ENCODE measurements around the gene EEA1. TPM values are rescaled to one million over a fixed set of nuclear protein-coding genes. Genes with fewer than 3 reads are reported as not detected.

Gene EEA1
- total RNA-seq, 1 donor from 2014 or later, result 9.2 TPM

- Histone ChIP-seq H3K4me3 (ENCODE audit: low read depth, low read length) (no peak overlapping the region), H3K27me3 (ENCODE audit: control insufficient read depth, insufficient read depth, low read length) (no peaks in the 10 kb centered on the region), H3K36me3 (ENCODE audit: control insufficient read depth, insufficient read depth, low read length) (no peaks in the 10 kb centered on the region)
- TF ChIP-seq, protein P1, sequence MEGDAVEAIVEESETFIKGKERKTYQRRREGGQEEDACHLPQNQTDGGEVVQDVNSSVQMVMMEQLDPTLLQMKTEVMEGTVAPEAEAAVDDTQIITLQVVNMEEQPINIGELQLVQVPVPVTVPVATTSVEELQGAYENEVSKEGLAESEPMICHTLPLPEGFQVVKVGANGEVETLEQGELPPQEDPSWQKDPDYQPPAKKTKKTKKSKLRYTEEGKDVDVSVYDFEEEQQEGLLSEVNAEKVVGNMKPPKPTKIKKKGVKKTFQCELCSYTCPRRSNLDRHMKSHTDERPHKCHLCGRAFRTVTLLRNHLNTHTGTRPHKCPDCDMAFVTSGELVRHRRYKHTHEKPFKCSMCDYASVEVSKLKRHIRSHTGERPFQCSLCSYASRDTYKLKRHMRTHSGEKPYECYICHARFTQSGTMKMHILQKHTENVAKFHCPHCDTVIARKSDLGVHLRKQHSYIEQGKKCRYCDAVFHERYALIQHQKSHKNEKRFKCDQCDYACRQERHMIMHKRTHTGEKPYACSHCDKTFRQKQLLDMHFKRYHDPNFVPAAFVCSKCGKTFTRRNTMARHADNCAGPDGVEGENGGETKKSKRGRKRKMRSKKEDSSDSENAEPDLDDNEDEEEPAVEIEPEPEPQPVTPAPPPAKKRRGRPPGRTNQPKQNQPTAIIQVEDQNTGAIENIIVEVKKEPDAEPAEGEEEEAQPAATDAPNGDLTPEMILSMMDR (IDR thresholded peaks at IDR 0.05; ENCODE audit: insufficient read depth, low read length, poor library complexity, severe bottlenecking), result no peak
- no peak for DNase-seq (ENCODE audit: low read depth)
Measured at GRCh38 chr12:92861381-92861780, 67.7 kb downstream of the EEA1 start.

DNA sequence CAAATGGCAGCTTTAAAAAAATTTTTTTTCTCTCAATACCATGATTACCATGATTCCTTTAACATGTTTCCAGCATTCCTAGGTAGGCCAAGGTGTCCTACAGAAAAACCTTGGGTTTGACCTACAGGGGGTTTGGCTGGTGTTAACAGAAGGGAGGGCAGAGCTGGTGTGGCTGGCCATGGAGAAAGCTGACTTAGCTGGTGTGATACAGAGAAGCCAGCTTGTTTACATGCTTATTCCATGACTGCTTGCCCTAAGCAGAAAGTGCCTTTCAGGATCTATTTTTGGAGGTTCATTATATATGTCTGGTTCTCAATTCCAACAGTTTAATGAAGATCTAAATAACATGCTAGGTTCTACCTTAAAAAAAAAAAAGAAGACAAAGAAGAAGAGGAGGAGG is 68.6 kb downstream of the EEA1 start:
- no peaks in the 10 kb centered on the region for H3K36me3 ChIP-seq (ENCODE audit: control insufficient read depth, insufficient read depth, low read length)

GRCh38 chr12:92859650-92860386 is 69.3 kb downstream of the EEA1 start:
- no peak overlapping the region for H3K4me3 ChIP-seq (ENCODE audit: low read depth, low read length)
- TF ChIP-seq, protein P1 (IDR thresholded peaks at IDR 0.05; ENCODE audit: insufficient read depth, low read length, poor library complexity, severe bottlenecking), result no peak
- no peaks in the 10 kb centered on the region for H3K27me3 ChIP-seq (ENCODE audit: control insufficient read depth, insufficient read depth, low read length)
- H3K36me3 ChIP-seq (ENCODE audit: control insufficient read depth, insufficient read depth, low read length), result no peaks in the 10 kb centered on the region
- no peak for DNase-seq (ENCODE audit: low read depth)

More for the DNA sequence above, 68.6 kb downstream of the EEA1 start:
- DNase-seq (ENCODE audit: low read depth), result no peak
- TF ChIP-seq, protein P1 (IDR thresholded peaks at IDR 0.05; ENCODE audit: insufficient read depth, low read length, poor library complexity, severe bottlenecking), result no peak
- Histone ChIP-seq H3K4me3 (ENCODE audit: low read depth, low read length) (no peak overlapping the region), H3K27me3 (ENCODE audit: control insufficient read depth, insufficient read depth, low read length) (no peaks in the 10 kb centered on the region)

DNA sequence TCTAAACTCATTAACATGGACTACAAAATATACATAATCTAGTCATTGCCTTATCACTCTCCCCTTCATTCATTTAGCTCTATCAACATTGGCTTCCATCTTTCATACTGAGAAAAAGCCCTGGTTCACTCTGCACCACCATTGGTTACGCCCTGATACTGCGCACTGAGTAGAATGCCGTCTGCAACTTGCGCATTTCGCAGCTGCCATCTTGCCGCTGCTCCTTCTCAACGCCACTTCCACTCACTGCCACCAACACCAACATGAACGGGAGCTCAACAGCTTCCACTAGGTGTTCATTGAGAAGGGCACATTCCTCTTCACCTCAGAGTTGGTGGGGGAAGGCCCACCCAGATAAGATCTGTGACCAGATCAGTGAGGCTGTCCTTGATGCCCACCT is 71.3 kb downstream of the EEA1 start:
- DNase-seq (ENCODE audit: low read depth), result no peak
- H3K27me3 ChIP-seq (ENCODE audit: control insufficient read depth, insufficient read depth, low read length), result no peaks in the 10 kb centered on the region
- H3K36me3 ChIP-seq (ENCODE audit: control insufficient read depth, insufficient read depth, low read length), result no peaks in the 10 kb centered on the region
- TF ChIP-seq, protein P1 (IDR thresholded peaks at IDR 0.05; ENCODE audit: insufficient read depth, low read length, poor library complexity, severe bottlenecking), result no peak
- H3K4me3 ChIP-seq (ENCODE audit: low read depth, low read length), result no peak overlapping the region

GRCh38 chr12:92854344-92854743 is 74.8 kb downstream of the EEA1 start:
- Histone ChIP-seq H3K4me3 (ENCODE audit: low read depth, low read length) (no peak overlapping the region), H3K27me3 (ENCODE audit: control insufficient read depth, insufficient read depth, low read length) (no peaks in the 10 kb centered on the region), H3K36me3 (ENCODE audit: control insufficient read depth, insufficient read depth, low read length) (no peaks in the 10 kb centered on the region)
- DNase-seq (ENCODE audit: low read depth), result no peak
- TF ChIP-seq, protein P1 (IDR thresholded peaks at IDR 0.05; ENCODE audit: insufficient read depth, low read length, poor library complexity, severe bottlenecking), result no peak

DNA sequence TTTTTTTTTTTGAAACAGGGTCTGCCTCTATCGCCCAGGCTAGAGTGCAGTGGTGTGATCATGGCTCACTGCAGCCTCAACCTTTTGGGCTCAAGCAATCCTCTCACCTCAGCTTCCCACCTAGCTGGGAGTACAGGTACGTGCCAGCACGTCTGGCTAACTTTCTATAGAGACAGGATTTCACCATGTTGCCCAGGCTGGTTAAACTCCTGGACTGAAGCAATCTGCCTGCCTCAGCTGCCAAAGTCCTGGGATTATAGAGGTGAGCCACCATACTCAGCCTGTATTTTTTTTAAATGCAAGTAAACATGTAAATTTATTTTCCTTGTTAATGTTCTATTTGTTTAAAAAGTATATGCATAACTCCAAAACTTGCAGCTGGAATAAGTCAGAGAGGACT is 80.4 kb downstream of the EEA1 start:
- Histone ChIP-seq H3K36me3 (ENCODE audit: control insufficient read depth, insufficient read depth, low read length) (no peaks in the 10 kb centered on the region), H3K4me3 (ENCODE audit: low read depth, low read length) (no peak overlapping the region), H3K27me3 (ENCODE audit: control insufficient read depth, insufficient read depth, low read length) (no peaks in the 10 kb centered on the region)
- TF ChIP-seq, protein P1 (IDR thresholded peaks at IDR 0.05; ENCODE audit: insufficient read depth, low read length, poor library complexity, severe bottlenecking), result no peak
- DNase-seq (ENCODE audit: low read depth), result no peak
